Nephron progenitor cell (in vitro differentiated cells): ENCODE results near the gene POLR1B.
A peak's percentile ranks its signal among the peaks of the same experiment; 100 is the strongest.
"Not testable (repeated sequence)": the region's sequence is repeated elsewhere in the genome, so short reads cannot be mapped to it uniquely, and the experiment has no call there.

Source experiments
- DNase-seq: peaks from one replicate; pipeline ENCODE4 v3.0.0; 2021
- H3K27ac Mint-ChIP-seq: 2 replicates; pipeline ENCODE4 v1.8.0; 2021; ENCODE audit warnings: mild to moderate bottlenecking, moderate library complexity, mixed read lengths
- H3K27me3 Mint-ChIP-seq: 2 replicates; pipeline ENCODE4 v1.8.0; 2021; ENCODE audit warnings: mild to moderate bottlenecking, low read depth, mixed read lengths; ENCODE audit not compliant: poor library complexity
- H3K36me3 Mint-ChIP-seq: 2 replicates; pipeline ENCODE4 v1.8.0; 2021; ENCODE audit warnings: low read depth, mixed read lengths
- H3K4me1 Mint-ChIP-seq: 2 replicates; pipeline ENCODE4 v1.8.0; 2021; ENCODE audit warnings: mixed read lengths
- H3K4me3 Mint-ChIP-seq: 2 replicates; pipeline ENCODE4 v1.8.0; 2021; ENCODE audit warnings: mild to moderate bottlenecking, moderate library complexity, mixed read lengths
- H3K9me3 Mint-ChIP-seq: 2 replicates; pipeline ENCODE4 v1.8.0; 2021; ENCODE audit warnings: mild to moderate bottlenecking, moderate library complexity, mixed read lengths
- TF ChIP-seq, protein P1 (sequence below): fragments of 200-600 bp; sonication (generic); IDR thresholded peaks from 2 replicates; pipeline ENCODE4 v1.5.0; 2021; ENCODE audit warnings: antibody characterized with exemption

POLR1B gene

DNA sequence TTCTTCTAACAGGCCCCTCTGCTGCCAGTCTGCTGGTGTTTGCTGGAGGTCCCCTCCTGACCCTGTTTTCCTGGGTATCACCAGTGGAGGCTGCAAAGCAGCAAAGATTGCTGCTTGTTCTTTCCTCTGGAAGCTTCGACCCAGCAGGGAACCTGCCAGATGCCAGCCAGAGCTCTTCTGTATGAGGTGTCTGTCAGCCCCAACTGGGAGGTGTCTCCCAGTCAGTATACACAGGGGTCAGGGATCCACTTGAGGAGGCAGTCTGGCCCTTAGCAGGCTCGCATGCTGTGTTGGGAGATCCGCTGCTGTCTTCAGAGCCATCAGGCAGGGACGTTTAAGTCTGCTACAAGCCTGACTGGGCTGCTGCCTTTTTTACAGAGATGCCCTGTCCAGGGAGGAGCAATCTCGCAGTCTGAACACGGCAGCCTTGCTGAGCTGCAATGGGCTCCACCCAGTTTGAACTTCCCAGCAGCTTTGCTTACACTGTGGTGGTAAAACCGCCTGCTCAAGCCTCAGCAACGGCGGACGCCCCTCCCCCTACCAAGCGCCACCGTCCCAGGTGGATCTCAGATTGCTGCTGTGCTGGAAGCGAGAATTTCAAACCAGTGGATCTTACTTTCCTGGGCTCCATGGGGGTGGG, 72.1 kb downstream of the POLR1B start:
- H3K27ac Mint-ChIP-seq: peak overlapping the region; percentile 92
- peaks cover 27% of the 10 kb centered on the region for H3K9me3 Mint-ChIP-seq
- H3K27me3 Mint-ChIP-seq: peaks cover 31% of the 10 kb centered on the region
- DNase-seq: peak; percentile 55
- H3K4me3 Mint-ChIP-seq: peak overlapping the region; percentile 40
- H3K36me3 Mint-ChIP-seq: peaks cover 7% of the 10 kb centered on the region
- TF ChIP-seq, protein P1, sequence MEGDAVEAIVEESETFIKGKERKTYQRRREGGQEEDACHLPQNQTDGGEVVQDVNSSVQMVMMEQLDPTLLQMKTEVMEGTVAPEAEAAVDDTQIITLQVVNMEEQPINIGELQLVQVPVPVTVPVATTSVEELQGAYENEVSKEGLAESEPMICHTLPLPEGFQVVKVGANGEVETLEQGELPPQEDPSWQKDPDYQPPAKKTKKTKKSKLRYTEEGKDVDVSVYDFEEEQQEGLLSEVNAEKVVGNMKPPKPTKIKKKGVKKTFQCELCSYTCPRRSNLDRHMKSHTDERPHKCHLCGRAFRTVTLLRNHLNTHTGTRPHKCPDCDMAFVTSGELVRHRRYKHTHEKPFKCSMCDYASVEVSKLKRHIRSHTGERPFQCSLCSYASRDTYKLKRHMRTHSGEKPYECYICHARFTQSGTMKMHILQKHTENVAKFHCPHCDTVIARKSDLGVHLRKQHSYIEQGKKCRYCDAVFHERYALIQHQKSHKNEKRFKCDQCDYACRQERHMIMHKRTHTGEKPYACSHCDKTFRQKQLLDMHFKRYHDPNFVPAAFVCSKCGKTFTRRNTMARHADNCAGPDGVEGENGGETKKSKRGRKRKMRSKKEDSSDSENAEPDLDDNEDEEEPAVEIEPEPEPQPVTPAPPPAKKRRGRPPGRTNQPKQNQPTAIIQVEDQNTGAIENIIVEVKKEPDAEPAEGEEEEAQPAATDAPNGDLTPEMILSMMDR: no peak
- peaks cover 24% of the 10 kb centered on the region for H3K4me1 Mint-ChIP-seq

DNA sequence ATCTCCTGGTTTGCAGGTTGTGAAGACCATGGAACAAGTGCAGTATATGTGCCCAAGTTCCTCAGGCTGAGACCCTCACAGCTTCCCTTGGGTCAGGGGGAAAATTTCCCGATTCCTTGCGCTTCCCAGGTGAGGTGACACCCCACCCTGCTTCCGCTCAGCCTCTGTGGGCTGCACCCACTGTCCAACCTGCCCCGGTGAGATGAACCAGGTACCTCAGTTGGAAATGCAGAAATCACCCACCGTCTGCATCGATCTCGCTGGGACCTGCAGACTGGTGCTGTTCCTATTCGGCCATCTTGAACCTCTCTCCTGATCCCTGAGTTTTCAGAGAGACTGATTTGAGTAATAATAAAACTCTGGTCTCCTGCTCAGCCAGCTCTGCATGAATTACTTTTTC, 72.8 kb downstream of the POLR1B start:
- TF ChIP-seq, protein P1: no peak
- Mint-ChIP-seq H3K4me3 (no peak overlapping the region), H3K36me3 (peaks cover 7% of the 10 kb centered on the region), H3K27me3 (peaks cover 28% of the 10 kb centered on the region), H3K4me1 (peaks cover 24% of the 10 kb centered on the region), H3K27ac (peak overlapping the region; percentile 49), H3K9me3 (peaks cover 20% of the 10 kb centered on the region)
- no peak for DNase-seq

DNA sequence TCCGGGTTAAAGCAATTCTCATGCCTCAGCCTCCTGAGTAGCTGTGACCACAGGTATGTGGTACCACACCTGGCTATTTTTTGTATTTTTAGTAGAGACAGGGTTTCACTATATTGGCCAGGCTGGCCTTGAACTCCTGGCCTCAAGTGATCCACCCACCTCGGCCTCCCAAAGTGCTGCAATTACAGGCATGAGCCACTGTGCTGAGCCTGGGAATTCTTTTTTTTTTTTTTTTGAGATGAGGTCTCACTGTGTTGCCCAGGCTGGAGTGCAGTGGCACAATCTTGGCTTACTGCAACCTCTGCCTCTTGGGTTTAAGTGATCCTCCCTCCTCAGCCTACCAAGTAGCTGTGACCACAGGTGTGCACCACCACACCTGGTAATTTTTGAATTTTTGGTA, 73.5 kb downstream of the POLR1B start:
- H3K27me3 Mint-ChIP-seq: peaks cover 26% of the 10 kb centered on the region
- peaks cover 24% of the 10 kb centered on the region for H3K4me1 Mint-ChIP-seq
- not testable (repeated sequence) for DNase-seq, H3K4me3 Mint-ChIP-seq, H3K27ac Mint-ChIP-seq, H3K36me3 Mint-ChIP-seq
- peaks cover 13% of the 10 kb centered on the region for H3K9me3 Mint-ChIP-seq

DNA sequence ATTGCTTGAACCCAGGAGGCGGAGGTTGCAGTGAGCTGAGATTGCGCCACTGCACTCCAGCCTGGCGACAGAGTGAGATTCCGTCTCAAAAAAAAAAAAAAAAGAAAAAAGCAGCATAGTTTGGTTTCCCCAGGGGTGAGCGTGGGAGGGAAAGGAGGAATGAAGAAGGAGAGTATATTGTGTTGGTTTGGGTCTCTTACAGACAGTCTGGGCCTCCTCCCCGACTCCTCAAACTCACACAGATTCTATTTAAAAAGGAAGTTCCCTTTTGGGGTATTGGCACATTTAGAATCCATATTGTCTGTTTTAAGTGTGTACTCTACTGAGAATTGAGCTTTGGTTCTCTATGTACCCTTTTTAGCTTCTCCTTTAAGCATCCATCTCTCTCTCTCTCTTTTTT, 76.1 kb downstream of the POLR1B start:
- H3K36me3 Mint-ChIP-seq: peaks cover 4% of the 10 kb centered on the region
- no peak overlapping the region for H3K4me3 Mint-ChIP-seq
- H3K27me3 Mint-ChIP-seq: peaks cover 34% of the 10 kb centered on the region
- H3K27ac Mint-ChIP-seq: no peak overlapping the region
- peaks cover 4% of the 10 kb centered on the region for H3K9me3 Mint-ChIP-seq
- TF ChIP-seq, protein P1: no peak
- peaks cover 20% of the 10 kb centered on the region for H3K4me1 Mint-ChIP-seq
- DNase-seq: no peak

DNA sequence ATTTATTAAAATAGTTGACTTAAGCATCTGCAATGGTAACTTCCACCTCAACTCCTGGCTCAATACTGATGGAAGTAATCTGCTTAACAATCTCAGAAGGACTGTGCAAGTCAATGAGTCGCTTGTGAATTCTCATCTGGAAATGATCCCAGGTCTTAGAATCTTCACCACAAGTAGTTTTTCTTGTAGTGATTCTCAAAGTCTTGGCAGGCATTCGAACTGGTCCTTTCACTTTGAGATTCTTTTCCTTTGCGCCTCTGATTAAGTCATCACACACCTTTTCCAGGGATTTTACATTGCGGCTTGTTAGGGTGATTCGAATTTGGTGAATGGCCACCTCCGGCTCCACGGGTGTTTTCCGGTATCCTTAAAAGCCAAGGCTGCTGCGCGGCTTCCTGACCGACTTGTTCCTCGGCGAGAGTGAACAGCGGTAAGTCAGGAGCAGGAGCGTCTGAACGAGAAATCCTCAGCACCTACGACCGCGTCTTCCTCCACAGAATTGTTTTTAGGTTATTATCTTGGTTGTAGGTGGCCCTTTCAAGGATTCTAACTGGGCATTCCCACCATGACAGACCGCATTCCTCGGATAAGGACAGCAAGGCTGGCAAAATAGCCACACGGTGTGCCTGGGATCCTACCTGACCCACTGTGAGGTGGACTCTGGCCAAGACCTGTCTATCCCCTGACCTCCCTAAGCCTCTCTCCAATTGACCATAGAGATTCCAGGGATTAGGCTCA, 79.7 kb downstream of the POLR1B start:
- Mint-ChIP-seq H3K27me3 (peaks cover 26% of the 10 kb centered on the region), H3K4me1 (peaks cover 2% of the 10 kb centered on the region), H3K9me3 (no peaks in the 10 kb centered on the region), H3K4me3 (no peak overlapping the region), H3K36me3 (no peaks in the 10 kb centered on the region), H3K27ac (no peak overlapping the region)
- no peak for DNase-seq
- TF ChIP-seq, protein P1: no peak

DNA sequence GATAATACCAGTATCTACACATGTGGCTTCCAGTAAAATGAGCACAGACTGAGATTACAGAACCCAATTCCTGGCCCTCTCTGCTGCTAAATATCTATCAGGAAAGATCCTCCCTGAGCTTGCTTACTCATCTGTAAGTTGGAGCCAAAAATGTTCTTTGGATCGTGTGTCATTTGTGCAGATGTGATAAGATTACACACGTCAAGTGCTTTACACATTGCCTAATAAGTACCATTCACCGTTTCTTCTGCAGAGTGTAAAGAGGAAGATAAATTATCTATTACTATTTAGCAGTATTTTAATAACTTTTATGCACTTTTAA, 80.2 kb downstream of the POLR1B start:
- H3K4me3 Mint-ChIP-seq: no peak overlapping the region
- peaks cover 26% of the 10 kb centered on the region for H3K27me3 Mint-ChIP-seq
- DNase-seq: no peak
- no peak overlapping the region for H3K27ac Mint-ChIP-seq
- H3K4me1 Mint-ChIP-seq: peaks cover 7% of the 10 kb centered on the region
- H3K36me3 Mint-ChIP-seq: no peaks in the 10 kb centered on the region
- no peaks in the 10 kb centered on the region for H3K9me3 Mint-ChIP-seq
- TF ChIP-seq, protein P1: no peak
